Measurements from ENCODE around the gene LMTK3.
"Not testable (repeated sequence)": the region's sequence is repeated elsewhere in the genome, so short reads cannot be mapped to it uniquely, and the experiment has no call there.

LMTK3 gene

DNA sequence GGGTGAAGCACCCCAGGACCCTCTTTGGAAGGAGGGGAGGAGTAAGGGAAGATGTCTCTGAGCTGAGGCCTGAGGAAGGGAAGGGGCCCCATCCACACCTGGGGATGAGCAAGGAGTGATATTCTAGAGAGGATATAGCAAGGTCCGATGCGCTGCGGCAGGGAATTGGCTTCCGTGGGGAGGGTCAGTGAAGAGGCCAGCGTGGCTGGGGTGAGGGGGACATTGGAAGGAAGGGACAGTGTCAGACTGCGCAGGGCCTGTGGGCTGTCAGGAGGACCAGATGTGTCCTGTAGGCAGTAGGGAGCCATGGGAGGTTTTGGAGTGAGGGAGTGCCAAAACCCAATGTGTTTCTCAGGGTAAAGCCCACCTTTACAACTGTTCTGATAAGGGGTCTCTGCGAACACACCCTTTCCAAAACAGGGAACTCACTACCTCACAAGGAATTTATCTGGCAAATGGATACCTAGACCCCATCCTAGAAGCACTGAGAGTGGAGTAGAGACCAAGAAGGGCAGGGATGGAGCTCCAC lies 3.7 kb downstream of the LMTK3 start:
- FAIRE-seq: no peak

DNA sequence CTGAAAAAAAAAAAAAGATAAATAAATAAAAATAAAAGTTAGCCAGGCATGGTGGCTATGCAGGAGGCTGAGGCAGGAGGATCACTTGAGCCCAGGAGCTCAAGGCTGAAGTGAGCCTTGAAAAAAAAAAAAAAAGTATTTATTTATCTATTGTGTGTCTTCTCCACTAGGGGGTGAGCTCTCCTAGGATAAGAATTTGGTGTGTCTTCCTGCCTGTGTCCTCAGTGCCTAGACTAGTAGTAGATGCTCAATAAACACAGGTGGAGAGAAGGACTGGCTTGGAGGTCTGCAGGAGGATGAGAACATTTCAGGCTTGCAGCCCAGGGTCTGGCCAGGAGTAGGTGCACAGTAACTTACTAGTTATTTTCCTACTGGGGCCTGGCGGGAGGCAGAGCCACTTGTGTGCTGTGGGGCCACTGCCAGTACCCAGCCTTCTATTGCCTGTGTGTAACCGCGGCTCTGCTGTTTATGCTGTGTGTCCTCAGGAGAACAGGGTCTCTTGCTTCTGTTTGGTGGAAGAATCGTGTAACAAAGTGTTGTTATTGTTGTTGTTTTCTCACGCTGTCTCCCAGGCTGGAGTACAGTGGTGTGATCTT lies 5.4 kb downstream of the LMTK3 start:
- no peak for FAIRE-seq

DNA sequence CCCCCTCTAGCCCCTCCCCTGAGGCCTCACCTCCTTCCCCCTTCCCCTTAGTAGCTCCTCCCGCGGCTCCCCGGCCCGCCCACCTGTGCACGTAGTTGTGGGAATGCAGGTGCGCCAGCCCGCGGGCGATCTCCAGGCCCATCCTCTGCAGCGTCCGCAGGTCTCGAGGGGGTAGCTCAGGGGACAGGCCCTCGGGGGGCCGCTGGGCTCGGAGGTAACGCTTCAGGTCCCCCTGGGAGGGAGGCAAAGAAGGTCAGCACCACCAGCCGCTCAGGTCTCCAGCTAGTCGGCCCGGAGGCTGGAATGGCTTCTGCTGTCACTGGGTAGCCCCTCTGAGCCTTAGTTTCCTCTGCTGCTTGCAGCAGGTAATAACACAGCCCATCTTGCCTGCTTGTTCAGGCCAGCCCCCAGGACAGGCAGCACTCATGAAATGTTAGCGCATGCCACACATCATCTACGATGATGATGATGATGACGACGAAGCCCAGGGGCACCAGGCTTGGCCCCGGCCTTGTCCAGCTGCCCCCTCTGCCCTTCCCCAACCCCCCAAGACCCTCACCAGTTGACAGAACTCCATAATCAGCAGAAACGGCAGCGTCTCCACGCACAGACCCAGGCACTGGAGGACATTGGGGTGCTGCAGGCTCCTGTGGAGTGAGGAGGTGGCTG lies 9.2 kb downstream of the LMTK3 start:
- FAIRE-seq: no peak

DNA sequence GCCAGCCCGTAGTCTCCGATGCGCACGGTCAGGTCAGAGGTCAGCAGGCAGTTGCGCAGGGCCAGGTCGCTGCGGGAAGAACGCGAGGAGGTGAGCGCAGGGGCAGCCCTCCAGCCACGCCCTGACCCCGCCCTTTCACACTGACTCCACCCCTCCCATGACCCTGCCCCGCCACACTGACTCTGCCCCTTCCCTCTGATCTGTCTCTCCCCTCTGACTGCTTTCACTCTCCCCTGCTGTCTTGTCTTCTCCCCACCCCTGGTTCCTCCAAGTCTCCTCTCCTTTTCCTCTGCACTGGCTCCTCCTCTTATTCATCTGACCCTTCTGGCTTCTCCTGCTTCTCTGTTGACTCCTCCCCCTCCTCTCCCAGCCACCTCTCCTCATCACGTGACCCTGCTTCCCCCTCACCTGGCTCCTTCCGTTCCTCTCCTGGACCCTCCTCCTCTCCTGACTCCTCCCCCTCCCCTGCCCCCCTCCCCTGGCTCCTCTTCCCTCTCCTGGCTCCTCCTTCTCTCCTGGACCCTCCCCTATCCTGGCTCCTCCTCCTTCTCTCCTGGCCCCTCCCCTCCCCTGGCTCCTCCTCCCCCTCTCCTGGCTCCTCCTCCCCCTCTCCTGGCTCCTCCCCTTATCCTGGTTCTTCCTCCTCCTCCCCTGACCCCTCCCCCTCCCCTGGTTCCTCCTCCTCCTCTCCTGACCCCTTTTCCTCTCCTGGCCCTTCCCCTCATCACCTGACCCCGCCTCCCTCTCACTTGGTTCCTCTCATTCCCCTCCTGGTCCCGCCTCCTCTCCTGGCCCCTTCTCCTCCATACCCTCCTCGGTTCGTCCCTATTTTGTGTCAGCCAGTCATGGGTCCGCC lies 9.9 kb downstream of the LMTK3 start:
- no peak for FAIRE-seq

DNA sequence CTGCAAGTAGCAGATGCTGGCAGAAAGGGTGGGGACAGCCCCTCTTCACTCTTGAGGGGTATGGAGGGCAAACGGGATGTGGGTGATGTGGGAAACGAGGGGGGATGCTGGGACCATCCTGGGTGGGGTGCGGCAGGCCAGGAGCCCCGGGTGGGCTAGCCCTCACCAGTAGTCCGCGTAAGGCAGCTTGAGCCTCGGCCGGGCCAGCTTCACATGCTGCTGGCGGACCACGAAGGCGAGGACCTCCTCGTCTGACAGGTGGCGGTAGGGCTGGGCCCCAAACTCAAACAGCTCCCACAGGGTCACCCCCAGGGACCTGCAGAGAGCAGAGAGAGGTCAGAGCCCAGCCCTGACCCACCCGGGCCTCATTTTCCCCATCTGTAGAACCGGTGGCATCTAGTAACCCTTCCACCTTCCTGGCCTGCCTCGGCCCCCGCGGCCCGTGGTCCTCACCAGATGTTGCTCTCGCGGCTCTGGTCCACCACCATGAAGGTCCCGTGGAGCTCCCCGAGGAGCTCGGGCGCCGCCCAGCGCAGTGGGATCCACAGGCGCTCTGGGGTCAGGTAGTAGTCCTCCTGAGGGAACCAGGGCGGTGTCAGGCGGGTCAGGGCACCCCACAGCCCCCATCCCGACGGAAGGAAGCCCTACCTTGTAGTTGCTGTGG lies 10.7 kb downstream of the LMTK3 start:
- FAIRE-seq: no peak

DNA sequence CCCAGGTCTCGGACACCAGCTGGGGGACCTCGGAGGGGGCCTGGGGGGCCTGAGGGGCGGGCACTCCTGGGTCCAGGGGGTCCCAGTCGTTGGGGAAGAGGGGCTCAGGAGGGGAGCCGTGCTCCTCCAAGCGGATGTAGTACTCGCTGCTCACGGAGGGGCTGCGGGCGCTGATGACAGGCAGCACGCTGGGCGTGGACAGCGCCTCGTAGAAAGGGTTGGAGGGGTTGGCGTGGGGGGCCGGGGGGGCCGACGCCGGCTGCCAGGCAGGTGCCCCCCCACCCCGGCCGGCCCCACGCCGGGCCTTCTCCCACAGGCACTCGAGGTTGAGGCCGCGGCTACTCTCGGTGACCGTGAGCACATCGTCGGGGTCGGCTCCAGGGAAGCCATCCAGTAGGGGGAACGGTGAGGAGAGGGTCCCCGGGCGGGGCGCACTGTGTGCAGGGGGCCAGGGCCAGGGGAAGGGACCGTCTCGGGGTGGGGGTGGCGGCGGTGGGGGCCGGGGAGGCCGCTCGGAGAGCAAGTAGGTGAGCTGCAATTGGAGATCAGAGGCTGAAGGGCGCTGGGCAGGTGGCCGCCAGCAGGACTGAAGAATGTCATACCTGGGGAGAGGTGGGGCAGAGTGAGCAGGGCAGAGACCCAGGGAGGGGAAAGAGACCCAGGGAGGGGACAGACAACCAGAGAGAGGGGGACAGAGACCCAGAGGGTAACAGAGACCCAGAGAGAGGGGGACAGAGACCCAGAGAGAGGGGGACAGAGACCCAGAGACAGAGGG lies 12.1 kb downstream of the LMTK3 start:
- no peak for FAIRE-seq

DNA sequence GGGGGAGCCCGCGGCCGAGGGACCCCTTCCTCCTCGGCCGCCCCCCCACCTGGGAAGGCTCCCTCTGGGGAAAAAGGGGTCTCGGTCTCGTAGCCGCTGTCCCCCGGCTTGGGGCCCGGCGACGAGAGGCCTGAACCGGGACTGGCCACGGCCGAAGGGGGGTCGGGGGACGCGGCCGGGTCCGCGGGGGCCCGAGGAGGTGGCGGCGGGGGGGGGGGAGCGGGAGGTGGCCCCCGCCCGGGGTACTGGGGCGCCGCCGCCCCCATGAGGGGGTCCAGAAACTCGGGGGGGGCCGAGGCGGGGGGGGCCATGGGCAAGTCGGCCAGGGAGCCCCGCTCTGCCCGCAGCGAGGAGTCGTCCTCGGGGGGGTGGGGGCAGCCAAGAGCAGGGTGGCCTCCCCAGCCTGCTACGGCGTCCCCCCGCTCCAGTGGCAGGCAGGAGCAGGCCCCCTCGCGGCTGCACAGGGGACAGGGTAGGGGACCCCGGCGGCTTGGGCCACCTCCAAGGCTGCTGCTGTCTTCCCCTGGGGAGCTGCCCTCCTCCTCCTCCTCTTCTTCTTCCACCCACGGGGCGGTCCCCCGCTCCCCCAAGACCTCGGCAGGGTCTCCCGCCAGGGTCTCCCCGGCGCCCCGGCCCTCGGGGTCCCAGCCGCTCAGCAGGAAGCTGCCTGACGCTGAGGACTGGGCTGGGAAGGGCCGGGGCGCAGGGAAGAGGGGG lies 12.9 kb downstream of the LMTK3 start:
- no peak for FAIRE-seq

DNA sequence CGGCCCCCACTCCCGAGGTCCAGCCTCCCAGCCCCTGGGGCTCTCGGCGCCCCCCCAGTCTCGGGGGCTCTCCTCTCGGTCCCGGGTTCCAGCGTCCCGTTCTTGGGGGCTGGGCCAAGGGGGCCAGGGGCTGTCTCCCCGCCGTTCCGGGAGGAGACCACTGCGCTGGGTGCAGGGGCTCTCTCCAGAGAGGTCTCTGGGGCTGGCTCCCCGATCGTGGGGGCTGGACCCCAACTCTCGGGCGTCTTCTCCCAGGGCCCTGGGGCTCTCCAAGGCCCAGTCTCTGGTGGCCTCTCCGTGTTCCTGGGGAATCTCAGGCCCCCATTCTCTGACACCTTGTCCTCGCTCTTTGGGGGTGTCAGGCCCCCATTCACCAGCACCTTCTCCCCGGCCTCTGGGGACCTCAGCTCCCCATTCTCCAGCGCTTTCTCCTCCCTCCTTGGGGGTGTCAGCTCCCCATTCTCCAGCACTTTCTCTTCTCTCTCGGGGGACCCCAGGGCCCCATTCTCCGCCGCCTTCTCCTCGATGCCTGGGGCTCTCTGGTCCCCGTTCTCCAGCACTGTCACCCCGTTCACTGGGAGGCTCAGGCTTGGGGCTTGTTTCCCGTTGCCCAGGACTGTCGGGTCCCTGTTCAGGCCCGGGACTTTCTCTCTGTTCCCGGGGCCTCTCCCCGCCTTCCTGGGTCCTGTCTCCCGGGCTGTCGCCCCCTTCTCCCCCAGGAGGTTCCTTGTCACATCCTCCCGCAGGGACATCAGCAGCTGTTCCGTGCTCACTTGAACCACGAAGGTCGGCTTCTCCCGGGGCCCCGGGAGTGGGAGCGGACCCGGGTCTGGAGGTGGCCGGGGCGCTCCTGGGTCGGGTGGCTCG lies 13.7 kb downstream of the LMTK3 start:
- FAIRE-seq: no peak

DNA sequence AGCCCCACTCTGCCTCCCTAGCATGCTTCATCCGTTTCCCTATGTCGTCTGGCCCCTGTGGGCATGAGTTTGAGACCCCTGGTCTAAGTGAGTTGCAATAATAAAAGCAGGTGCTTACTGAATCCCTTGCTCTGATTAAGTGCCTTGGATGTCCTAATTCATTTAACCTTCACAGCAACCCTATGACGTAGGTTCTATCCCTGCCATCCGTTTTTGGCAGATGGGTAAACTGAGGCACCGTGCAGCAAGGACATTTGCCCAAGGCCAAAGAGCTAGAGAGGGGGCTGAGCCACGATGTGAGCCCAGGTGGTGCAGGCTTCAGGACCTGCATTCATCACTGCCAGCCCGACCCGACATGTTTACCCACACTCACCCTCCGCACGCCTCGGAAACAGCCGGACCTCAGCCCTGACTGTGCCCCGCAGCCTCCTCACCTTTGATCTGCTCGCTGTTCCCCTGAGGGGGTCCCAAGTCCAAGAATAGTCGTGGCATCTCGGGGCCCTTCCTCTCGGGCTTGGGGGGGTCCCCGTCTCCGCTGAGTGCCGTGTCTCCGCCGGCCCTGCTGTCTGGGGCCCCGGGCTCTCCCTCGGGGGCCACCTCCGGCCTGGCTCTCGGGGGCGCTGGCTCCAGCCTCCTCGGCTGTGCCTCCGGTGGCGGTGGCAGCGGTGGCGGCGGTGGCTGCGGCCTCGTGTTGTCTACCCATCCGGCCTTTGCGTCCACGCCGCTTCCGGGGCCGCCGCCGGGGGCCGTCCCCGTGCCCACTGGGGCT lies 14.5 kb downstream of the LMTK3 start:
- no peak for FAIRE-seq

DNA sequence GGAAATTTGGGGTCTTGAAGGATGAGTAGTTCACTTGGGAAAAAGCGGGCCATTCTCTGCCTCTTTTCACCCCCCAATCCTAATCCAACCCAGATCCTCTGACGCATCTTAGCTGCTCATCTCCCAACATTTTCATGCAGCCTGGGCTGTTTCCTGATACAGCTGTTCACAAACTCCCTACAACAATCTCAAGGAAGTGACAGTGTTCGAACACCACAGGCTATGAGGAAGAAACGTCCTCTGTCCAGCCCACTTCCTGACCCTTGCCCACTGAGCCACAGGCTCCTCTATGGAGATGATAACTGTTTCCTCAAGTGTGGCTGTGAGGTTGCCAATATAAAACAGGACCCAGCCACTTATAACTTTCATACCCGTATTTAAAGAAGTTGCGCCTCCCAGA lies 16.2 kb downstream of the LMTK3 start:
- FAIRE-seq: no peak

DNA sequence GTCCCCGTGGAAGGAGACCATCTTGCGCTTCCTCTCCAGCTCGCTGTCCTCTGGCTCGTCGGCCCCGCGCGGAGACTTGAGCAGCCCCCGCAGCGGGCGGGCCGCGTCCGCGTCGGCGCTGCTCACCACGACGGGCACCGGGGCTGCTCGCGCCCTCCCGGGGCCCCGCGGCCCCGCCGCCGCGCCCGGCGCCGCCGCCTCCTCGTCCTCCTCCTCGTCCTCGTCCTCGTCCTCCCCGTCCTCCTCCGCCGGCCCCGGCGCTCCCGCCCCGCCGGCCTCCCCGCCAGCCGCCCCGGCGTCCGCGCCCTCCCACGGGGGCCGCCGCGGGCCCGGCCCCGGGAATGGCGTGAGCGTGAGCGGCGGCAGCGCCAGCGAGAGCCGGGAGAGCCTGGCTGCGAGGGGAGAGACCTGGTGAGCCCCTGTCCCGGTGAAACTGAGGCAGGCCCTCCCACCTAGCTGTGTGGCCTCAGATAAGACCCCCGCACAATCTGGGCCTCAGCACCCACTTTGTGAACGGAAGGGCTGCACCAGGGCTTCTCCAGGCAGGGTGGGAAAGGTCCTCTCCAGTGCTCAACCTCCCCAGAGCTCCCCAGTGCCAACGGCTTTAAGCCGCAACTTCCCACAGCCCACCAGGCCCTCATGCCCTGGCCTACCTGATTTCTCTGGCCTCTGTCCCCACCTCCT lies 17.8 kb downstream of the LMTK3 start:
- FAIRE-seq: no peak

DNA sequence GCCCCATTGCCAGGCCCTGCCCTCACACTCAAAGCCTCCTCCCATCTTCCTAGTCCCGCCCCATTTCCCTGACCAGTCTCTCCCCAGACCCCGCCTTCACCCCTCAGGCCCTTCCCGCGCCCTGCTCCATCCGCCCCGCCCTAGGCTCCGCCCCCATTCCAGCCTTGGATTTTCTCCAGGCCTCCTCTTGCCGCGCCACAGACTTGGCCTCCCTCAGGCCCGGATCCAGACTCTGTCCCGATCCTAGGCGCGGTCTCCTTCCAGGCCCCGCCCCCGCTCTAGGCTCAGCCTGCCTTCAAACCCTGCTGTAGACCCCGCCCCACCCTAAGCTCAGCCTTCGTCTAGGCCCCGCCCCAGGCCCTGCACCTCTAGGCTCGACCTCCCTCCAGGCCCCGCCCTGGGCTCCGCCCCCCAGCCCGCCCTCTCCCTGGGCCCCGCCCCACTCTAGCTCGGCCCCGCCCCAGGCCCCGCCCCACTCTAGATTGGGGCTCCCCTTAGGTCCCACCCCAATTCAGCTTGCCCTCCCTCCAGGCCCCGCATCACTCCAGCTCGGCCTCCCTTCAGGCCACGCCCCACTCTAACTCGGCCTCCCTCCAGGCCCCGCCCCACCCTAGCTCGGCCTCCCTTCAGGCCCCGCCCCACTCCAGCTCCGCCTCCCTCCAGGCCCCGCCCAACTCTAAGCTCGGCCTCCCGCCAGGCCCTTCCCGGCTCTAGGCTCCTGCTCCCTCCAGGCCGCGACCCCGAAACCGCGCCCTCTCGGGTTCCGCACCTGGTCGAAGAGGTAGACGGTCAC lies 18.5 kb downstream of the LMTK3 start:
- FAIRE-seq: no peak

DNA sequence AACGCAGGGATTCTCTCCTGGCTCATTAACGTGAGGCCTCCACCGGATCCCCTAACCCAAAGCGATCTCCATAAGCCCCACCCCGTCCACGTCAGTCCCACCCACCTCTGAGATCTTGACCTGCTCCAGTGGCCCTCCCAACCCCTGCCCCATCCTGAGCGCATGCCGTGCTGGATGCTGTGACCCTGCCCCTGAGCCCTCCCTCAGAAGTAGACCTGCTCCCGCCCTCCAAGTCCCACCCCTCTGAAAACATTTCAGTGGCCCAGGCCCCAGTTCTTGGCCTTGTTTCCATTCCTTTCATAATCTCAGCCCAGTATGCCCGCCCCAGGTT lies 19.9 kb downstream of the LMTK3 start:
- no peak for FAIRE-seq

DNA sequence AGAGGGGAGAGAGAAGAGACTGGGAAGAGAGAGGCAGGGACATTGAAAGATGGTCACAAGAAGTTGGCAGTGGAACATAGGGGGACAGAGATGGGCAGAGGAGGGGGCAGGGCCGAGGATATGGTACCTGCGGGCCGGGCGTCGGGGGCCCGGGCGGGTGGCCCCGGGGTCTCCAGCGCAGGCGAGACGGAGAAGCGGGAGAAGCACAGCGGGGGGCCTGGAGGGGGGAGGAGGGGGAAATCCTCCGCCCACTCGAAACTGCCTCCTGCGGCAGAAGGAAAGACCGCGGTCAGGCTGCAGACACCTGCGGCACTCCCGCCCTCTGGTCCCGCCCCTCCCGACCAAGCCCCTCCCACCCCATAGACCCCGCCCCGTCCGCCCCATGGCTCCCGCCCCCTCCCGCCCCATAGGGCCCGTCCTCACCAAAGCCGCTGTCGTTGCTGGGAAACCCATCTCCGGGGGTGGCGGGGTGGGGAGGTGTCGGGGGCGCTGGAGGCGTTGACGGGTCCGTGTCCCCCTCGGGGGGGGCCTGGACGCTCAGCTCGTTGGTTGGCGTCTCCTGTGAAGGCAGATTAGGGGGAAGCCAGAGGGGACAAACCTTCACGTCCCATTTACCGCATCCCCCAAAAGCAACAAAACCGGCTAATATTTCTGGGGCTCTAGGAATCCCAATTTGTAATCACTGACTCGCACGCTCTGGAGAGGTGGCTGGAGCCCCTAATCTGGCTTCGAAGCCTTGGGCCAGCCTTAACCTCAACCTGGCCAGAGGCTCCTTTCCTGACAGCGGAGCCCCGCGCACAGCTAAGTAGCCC lies 20.4 kb downstream of the LMTK3 start:
- no peak for FAIRE-seq

DNA sequence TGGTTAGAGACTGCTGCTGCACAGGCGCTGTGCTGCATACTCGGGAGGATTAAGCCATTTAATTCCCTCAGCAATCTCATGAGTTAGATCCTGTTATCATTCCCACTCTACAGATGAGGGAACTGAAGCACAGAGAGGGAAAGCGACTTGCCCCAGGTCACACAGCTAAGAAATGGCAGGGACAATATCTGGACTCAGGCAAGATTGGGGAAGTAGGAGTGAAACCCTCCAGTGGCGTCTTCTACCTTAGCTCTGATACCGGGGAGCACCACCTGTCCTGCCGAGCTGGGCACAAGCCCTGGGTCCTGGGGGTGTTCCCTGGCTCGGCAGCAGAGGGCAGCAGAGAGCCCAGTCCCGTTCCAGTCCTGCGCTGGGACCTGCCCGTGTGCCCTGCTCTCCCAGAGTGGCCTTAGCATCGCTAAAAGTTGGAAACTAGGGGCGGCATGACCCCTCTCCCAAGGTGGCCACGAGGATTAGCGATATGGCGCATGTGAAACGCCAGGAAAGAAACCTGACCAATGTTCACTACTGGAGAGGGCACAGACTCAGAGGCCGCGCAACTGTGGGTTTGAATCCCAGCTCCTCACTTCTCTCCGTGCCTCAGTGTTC lies 21.9 kb downstream of the LMTK3 start:
- FAIRE-seq: no peak

DNA sequence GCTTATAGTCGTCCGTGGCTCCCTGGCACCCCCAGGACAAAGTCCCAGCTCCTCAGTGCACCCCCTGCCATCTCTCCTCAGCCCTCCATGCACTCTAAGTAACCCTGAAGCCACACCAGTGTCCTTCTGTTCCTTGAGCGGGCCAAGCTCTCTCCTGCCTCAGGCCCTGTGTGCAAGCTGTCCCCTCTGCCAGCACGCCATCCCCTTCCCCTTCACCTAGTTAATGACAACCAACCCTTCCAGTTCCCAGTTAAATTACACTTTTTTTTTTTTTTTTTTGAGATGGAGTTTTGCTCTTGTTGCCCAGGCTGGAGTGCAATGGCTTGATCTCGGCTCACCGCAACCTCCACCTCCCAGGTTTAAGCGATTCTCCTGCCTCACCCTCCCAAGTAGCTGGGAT lies 23.2 kb downstream of the LMTK3 start:
- not testable (repeated sequence) for FAIRE-seq

DNA sequence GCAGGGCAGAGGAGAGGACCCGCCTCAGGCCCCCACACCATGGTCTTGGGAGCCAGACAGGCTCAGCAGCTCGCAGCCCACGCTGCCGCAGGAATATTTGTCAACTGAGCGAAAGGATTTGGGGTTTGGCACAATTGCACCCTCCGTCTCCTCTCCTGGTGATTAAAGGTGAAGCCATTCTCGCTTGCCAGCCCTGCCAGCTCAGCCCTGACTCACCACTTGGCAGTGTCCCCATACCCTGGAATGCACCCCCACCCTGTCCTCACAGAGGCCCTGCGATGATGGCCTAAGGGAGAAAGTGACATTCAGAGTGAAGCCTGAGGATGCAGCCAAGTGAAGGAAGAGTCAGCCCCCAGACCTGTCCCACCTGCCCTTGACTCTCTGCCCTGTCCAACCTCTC lies 23.7 kb downstream of the LMTK3 start:
- no peak for FAIRE-seq
